Measurements from ENCODE around the gene MRFAP1L1.

Gene MRFAP1L1

GRCh38 chr4:6660430-6660829 lies 49.2 kb downstream of the MRFAP1L1 start:
- no peak for DNase-seq (ENCODE audit: low read depth)

GRCh38 chr4:6659897-6660296 lies 49.8 kb downstream of the MRFAP1L1 start:
- DNase-seq (ENCODE audit: low read depth) = no peak

- DNase-seq (ENCODE audit: low read depth) = no peak
Measured at GRCh38 chr4:6658597-6659075, 51.0 kb downstream of the MRFAP1L1 start.

GRCh38 chr4:6658209-6658595 lies 51.5 kb downstream of the MRFAP1L1 start:
- no peak for DNase-seq (ENCODE audit: low read depth)

All from activated gamma-delta T cell treated with anti-CD3 and anti-CD28 coated beads, Interleukin-2, amount 50 U/mL, for 16 hours (primary cell).